ENCODE data around the gene ZNF304.

Gene ZNF304

DNA sequence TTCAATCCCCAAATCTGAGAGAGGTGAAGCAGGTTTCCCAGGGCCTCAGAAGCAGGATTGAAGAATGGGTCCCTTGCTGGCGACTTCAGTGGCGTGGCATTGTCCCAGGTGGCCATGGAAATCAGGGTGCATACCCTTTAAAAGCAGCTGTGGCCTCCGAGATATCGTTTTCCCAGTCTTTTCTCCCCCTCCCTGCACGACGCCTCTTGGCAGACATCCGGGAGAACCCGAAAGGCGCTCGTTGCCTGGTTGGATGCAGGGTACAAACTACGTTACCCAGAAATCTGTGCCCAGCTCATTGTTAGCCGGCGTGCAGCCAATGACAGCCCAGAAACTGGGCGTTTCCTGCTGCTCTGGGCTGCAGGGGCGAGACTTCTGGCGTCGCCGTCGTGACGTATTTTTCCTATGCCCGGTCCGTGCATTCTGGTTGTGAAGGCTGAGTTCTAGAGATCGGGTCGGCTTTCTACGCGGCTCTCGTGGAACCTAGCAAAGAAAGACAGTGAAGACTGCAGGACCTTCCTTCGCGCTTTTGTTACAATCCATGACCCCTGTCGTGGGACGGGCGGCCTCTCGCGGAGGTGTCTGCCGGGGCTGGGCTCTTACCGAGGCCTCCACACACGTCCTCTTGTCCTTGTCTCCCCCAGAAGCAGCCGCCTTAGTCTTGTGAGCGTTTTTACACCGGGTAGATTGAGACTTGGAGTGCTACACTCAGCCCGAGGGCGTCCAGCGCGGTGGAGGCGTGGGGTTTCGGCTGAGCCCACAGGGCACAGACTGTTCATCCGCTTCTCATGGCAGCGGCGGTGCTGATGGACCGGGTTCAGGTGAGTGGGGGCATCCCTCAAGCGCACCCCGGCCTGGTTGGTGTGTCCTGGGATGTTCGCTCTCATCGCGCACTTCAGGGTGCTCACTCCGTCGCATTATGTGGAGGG is at the start of gene ZNF304:
TSS of gene ZNF304 (plus strand) at position 395 of the 929 bp plus-strand sequence. CDS start at position 789, 394 bp downstream.
- peak; percentile 66 for DNase-seq

DNA sequence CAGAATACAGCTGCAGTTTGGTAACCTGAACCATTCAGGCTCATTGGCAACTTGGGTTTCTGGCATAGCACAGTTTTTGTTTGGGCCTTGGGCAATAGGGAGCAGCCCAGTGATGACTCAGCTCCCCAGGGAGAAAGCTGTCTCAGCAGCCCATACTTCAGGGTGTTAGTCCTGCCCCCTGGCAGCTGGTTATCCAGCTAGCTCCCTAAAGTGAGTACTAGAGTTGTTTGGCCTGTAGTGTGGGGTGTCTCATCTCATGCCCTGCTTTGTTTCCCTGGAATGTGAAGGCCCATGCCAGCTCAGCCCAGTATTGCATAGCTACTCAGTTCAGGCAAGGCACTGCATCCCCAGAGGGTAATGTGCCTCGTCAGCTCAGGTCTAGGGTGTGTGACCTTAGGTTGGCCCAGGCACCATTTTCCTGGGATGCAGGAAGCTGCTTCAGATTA is 49.0 kb upstream of the ZNF304 start:
- DNase-seq = no peak

DNA sequence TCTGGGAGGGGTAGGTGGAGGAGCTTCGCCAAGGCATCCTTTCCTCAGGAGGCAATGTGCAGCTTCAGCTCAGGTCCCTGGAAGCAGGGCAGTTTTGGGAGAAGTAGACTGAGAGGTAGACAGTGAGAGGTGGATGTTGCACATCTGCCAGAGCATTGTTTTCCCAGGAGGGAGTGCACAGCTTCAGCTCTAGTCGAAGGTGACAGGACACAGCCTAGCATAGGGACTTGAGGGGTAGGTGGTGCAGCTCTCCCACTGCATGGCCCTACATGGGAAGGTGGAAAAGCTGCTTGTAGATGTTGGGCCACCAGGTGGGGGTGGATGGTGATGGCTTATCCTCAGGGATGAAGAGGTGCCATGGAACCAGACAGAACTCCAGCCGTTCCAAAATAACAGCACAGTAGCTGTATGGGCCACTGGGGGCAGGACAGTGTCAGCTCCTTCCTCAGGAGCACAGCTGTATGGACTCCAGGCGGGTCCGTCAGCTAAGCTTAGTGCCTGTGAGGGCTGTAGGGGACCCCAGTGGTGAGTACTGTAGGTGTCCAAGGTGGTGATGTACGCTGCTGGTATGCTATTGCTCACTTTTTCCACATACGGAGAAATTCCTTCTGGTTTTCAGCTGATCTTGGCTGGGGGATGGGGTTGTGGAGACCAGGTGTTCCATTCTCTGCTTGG is 48.2 kb upstream of the ZNF304 start:
- DNase-seq = no peak

DNA sequence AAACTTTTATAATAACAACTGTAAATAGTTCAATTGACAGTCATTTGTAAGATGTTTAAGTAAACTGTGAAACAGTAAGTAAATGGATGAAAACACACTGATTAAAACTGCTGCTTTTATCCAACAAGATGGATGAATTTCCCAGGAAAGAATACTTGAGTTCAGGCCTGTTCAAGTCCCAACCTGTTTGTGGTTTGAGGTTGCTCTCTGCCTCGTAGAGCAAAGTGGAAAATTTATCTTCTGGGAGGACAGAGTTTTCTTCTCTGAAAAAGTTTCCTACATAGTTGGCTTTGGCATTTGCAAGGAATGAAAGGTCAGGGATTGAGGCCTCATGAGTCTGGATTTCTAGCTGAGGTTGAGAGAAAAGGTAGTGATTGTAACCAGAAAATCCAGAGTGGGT is 46.0 kb upstream of the ZNF304 start:
- no peak for DNase-seq

DNA sequence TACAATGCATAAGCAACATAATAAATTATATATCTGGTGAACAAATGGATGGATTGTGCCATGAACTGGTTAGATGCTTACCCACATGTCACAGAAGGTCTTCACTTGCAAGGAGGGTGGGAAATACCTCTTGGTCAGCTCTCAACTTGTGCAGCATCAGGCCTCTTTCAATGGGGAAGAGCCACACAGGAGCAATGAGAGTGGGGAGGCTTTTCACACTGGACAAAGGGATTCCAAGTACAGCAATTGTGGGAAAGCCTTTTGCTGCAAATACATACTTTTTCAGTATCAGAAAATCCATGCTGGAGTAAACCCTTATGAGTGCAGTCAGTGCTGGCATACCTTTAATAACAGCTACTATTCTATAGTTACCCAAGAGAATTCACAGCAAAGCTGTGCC is 42.6 kb upstream of the ZNF304 start:
- DNase-seq = no peak

DNA sequence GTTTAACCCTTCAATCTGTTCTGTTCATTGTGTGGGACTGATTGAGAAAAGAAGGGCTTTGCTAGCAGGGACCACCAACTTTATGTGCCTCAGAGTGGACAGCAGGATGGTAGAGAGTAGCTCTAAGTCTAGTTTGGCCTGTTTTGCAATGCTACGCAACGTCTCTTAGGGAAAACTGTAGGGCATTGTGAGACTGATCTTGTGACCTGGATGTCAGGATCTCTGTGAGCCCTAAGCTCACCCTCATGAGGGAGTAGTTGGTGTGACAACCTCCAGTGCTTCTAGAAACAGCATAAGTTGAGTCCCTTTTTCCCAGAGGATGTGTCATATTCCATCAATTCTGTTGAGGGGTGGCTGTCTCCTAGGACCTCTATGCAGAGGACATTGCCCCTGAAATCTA is 40.3 kb upstream of the ZNF304 start:
- no peak for DNase-seq

DNA sequence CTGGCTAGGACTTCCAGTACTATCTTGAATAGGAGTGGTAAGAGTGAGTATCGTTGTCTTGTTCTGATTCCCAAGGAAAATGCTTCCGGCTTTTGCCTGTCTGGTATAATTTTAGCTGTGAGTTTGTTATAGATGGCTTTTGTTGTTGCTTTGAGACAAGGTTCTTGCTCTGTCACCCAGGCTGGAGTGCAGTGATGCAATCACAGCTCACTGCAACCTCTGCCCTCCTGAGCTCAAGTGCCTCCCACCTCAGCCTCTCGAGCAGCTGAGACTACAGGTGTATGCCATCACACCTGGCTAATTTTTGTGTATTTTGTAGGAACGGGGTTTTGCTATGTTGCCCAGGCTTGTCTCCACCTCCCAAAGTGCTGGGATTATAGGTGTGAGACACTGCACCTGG is 36.9 kb upstream of the ZNF304 start:
- DNase-seq = no peak

DNA sequence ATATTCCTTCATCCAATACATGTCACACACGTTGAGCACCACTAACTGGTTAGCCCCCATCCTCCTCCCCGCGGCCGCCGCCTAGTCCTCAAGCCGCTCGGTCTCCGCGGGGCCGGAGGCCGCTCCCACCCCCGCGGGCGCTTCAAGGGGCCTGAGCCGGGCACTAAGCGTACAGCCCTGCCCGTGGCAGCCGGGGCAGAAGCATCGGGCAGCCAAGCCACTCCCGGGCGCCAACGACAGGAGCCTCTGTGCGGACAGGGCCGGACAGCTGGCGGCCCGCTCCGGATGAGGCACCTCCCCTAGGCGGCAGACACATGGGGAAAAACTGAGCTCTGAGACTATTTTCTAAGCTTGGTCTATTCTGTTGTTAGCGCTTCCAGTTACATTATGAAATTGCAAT is 33.6 kb upstream of the ZNF304 start:
- no peak for DNase-seq

DNA sequence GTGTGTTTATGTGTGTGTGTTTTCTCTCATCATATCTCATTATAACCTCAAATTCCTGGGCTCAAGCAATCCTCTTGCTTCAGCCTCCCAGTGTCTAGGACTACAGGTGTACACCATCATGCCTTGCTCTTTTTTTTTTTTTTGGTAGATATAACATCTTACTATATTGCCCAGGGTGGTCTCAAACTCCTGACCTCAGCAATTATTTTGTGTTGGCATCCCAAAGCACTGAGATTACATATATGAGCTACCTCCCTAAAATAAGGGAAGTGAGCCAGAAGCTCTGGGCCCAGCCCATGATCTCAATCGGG is 31.2 kb upstream of the ZNF304 start:
- DNase-seq = no peak

DNA sequence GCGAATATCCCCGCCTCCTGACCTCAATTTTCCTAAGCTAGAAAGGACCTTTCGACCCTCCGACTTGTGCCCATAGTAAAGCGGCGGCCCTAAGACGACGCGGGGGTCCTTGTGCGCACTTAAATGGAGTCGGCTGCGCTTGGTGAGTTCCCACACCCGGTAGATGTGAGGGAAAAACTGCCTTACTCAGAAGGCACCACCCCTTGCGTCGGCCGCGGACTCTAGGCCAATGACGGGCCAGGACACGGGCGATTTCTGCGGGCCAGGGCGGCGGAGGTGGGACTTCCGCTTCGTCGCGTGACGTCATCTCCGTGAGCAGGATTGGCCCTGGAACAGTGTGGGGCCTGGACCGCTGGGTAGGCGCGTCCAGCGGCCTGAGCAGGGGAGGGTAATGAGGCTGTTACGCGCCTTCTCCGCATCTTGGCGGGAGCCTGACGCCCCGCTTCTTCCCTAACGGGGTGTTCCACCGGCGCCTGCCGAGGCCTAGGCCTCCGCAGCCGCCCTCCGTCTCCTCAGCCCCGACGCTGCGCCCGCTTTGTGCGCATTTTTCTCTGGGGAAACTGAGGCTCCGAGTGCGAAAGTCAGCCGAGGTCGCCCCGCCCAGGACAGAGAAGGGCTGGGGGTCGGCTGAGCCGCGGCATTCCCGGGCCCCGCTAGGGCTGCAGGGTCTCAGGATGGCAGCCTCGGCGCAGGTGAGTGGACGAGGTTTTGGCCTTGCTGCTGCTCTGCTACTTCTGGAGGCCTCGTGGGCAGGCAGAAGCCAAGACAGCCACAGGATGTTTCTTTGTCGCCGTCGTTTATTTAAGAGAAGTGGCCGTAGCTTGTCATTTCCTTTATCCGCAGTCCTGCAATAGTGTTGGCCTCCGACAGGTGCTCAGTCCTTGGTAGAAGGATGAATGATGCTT is 30.6 kb upstream of the ZNF304 start, which contains the start of gene ZNF543:
TSS of gene ZNF543 (plus strand) at position 293 of the 905 bp plus-strand sequence. CDS start at position 675, 382 bp downstream.
- peak; percentile 88 for DNase-seq

DNA sequence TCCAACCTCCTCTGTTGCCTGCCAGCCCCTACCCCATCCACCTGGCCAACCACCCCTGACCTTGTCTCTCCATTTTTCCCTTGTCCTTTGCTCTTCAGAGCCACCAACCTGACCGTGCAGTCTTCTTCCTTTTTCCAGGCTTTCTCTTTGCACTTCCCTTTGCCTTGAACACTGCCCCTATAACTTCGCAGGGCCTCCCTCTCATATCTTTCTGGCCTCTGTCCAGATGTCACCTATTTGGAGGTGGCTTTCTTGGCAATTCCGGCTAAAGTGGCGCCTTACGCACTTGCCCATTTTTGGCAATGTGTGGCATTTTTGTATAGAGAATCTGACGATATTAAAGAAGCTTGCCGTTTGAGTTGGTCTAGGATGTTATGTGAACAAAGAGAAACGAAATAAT is 30.0 kb upstream of the ZNF304 start:
- no peak for DNase-seq

DNA sequence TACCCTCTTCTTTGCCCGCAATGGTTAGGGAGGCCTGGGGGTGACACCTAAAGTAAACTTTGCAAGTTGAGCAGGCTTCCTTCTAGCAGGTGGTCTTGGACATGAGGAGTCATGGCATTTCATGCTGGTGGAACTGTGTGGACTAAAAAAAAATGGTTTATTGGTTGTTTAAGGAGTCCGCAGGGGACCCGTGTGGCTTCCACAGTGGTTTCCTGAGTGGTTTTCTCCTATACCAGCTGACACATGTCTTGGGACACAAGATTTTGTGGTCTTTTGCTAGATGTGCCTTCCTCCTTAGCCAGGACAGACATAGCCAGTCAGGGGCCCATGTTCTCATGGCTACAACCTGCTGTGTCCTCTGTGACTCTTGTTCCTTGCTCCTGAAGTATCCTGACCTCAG is 29.3 kb upstream of the ZNF304 start:
- DNase-seq = no peak

DNA sequence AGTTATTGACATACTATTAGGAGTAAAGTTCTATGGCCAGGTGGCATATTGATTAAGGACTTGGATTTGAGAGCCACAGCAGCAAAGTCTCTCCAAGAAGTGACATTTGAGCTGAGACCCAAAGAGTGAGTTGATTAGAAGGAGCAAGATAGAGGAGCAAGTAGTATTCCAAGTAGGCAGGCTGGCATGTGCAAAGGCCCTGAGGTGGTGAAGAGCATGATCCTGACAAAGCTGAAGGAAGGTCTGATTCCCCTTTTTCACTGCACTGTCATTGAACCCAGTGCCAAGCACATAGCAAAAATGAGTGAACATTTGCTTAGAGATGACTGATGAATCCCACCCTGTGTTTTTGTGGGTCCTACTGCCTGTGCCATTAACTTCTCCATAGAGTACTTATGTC is 26.1 kb upstream of the ZNF304 start:
- no peak for DNase-seq

DNA sequence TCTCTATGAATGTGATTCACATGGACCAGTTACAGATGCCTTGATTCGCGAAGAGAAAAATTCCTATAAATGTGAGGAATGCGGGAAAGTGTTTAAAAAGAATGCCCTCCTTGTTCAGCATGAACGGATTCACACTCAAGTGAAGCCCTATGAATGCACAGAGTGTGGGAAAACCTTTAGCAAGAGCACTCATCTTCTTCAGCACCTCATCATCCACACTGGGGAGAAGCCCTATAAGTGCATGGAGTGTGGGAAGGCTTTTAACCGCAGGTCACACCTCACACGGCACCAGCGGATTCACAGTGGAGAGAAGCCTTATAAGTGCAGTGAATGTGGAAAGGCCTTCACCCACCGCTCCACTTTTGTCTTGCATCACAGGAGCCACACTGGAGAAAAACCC is 23.1 kb upstream of the ZNF304 start:
- no peak for DNase-seq

DNA sequence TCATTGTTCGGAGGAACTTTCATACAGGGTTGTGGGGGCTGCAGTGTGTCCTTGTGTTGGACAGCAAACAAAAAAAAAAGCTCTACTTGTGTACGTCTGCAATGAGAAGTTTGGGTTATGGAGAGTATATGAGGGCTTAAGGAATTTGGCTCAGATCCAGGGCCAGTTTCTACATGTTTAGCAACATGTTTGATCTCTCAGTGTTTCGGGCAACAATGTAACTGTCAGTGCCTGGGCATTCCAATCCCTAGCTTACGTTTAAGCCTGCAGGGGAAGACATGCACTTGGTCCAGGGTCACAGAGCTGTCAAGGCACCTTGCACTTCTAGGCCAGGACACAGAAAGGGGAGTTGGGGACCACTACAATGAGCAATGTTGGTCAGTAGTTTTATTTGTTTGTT is 16.9 kb upstream of the ZNF304 start:
- DNase-seq = no peak

DNA sequence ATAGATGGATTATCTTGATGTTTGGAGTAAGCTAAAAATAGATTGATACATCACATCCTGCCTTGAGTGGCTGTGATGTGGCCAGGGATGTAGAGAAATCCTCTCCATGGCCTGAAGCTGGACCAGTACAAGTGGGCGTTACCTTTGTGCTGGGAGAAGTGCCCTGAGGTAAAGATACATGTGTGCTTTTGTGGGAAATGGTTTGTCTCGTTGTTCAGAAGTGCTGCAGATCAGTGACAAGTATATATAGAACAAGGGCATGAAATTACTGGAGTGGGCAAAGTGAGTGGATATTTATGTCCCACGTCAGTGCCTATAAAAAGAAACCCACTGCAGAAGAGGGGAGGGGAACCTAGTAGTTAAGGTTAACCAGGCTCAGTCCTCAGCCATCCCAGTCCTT is 12.2 kb upstream of the ZNF304 start:
- DNase-seq = no peak

DNA sequence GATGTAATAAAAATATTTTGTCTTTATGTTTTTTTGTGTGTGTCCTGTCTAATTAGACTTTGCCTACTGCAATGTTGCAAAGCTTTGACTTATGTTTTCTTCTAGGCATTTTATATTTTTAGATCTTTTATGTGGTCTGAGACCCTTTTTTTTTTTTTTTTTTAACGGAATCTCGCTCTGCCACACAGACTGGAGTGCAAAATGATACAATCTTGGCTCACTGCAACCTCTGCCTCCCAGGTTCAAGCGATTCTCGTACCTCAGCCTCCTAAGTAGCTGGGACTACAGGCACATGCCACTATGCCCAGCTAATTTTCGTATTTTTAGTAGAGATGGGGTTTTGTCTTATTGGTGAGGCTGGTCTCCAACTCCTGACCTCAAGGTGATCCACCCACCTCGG is 8.5 kb upstream of the ZNF304 start:
- DNase-seq = no peak

DNA sequence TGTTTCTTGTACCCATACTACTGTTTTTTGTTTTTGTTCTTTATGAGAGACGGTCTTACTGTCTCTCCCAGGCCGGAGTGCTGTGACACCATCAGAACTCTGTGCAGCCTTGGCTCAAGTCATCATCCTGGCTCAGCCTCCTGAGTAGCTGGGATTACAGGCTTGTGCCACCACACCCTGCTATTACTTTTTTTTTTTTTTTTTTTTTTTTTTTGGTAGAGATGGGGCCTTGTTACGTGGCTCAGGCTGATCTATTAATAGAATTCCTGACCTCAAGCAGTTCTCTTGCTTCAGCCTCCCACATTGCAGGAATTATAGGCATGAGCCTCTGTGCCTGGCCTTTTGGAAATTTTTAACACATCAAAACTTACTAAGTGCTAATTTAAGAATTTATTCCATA is 2.9 kb upstream of the ZNF304 start:
- DNase-seq = no peak

DNA sequence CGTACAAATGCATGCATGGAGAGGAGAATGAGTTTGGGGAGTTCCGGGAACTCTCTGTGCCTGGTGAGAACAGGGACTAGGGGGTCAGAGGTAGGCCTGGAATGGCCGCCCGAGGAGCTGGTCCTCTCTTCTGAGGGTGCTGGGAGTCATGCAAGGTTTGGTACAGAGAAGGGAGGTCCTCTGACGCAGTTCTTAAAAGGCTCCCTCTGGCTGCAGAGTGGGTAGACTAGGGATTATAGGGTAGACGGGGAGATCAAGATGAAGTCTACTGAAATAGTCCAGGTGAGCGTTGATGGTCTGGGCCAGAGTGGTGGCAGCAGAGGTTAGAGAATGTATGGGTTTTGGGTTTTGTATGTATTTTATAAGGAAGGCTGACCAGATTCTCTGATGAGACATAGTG is 796 bp downstream of the ZNF304 start:
- DNase-seq = no peak

DNA sequence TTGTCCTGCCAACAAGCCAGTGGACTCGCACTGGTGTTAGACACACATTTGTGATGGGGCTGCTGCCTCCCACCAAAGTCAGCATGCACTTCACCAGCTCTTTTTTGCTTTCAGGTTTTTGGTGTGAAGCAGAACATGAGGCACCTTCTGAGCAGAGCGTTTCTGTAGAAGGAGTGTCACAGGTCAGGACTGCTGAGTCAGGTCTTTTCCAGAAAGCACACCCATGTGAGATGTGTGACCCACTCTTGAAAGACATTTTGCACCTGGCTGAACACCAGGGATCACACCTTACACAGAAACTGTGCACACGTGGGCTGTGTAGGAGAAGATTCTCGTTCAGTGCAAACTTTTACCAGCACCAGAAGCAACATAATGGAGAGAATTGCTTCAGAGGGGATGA is 4.8 kb downstream of the ZNF304 start:
- no peak for DNase-seq

DNA sequence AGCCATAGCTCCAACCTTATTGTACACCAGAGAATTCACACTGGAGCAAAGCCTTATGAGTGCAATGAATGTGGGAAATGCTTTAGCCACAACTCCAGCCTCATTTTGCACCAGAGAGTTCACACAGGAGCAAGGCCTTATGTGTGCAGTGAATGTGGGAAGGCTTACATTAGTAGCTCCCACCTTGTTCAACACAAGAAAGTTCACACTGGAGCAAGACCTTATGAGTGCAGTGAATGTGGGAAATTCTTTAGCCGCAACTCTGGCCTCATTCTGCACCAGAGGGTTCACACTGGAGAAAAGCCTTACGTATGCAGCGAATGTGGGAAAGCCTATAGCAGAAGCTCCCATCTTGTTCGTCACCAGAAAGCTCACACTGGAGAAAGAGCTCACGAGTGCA is 6.3 kb downstream of the ZNF304 start:
- no peak for DNase-seq

DNA sequence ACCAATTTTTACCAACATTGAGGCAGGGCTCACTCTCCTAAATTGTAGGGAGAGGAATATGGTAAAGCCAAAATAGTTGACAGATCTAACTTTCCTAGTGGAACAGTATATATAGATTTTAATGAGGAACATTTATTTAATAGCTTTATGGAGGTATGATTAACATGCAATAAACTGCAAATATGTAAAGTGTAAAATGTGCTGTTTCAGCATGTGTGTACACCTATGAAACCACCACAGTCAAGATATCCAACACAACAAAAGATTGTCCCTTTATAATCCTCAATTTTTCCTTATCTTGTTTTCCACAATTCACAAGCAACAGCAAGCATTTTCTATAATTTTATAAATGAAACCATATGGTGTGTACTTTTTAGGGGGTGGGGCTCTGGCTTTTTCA is 8.2 kb downstream of the ZNF304 start:
- no peak for DNase-seq

DNA sequence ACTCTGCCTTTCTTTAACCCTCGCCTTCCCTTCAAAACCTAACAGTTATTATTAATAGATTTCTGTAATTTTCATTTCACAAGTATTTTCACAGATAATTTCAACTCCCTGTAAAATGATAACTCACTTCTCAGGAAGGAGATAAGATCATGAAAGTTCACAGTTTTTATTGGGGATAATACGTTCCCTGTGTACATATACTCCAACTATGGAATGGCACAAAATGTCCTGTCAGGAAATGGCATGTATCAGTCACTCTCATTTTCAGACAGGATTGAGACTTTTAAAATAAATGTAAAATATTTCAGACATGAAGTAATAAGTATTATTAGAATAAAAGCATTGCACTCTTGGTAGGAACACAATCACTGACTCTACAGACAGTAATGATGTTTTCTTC is 11.3 kb downstream of the ZNF304 start:
- DNase-seq = no peak
